WTC11 (cell line): ENCODE results near the gene OR11A1. TPM values are rescaled to one million over a fixed set of nuclear protein-coding genes. Genes with fewer than 3 reads are reported as not detected.
"Not testable (repeated sequence)": the region's sequence is repeated elsewhere in the genome, so short reads cannot be mapped to it uniquely, and the experiment has no call there.

Experiments
- ATAC-seq: fragments of 200-7000 bp; cut with Tn5 transposase; 2 replicates; pipeline ENCODE4 v1.10.0; 2021; ENCODE audit warnings: mild to moderate bottlenecking, moderate library complexity
- CTCF ChIA-PET: fragments of 300-600 bp; sonication (Branson Sonifier 250); formaldehyde crosslinking; loops from one replicate; lab custom pipeline; 2021; ENCODE audit warnings: antibody characterized with exemption; lab: Charles Lee
- POLR2A ChIA-PET: fragments of 350-600 bp; sonication (Branson Sonifier 250); formaldehyde crosslinking; loops from one replicate; lab custom pipeline; 2021; ENCODE audit warnings: antibody characterized with exemption; lab: Charles Lee
- DNase-seq: peaks from one replicate; pipeline ENCODE4 v3.0.0; 2021; ENCODE audit warnings: low spot score
- H3K27ac Mint-ChIP-seq: 2 replicates; pipeline ENCODE4 v1.8.0; 2021; ENCODE audit warnings: mixed read lengths
- H3K27me3 Mint-ChIP-seq: 2 replicates; pipeline ENCODE4 v1.8.0; 2021; ENCODE audit warnings: low read depth, mild to moderate bottlenecking, moderate library complexity, mixed read lengths
- H3K36me3 Mint-ChIP-seq: 2 replicates; pipeline ENCODE4 v1.8.0; 2021; ENCODE audit warnings: mixed read lengths
- H3K4me1 Mint-ChIP-seq: 2 replicates; pipeline ENCODE4 v1.8.0; 2022; ENCODE audit warnings: mixed read lengths
- H3K4me3 Mint-ChIP-seq: 2 replicates; pipeline ENCODE4 v1.8.0; 2021; ENCODE audit warnings: mild to moderate bottlenecking, moderate library complexity, mixed read lengths
- H3K9me3 Mint-ChIP-seq: 2 replicates; pipeline ENCODE4 v1.8.0; 2021; ENCODE audit warnings: mixed read lengths
- CREB1 ChIP-seq: sonication (generic); formaldehyde crosslinking; IDR thresholded peaks from 2 replicates; pipeline ENCODE4 v1.8.0; 2023; ENCODE audit warnings: mild to moderate bottlenecking, missing genetic modification reagents
- CREM ChIP-seq: sonication (generic); formaldehyde crosslinking; IDR thresholded peaks from 2 replicates; pipeline ENCODE4 v1.8.1; 2022; ENCODE audit warnings: mild to moderate bottlenecking, missing genetic modification reagents, moderate library complexity
- ESRRA ChIP-seq: sonication (generic); formaldehyde crosslinking; IDR thresholded peaks from 2 replicates; pipeline ENCODE4 v1.8.1; 2022; ENCODE audit warnings: mild to moderate bottlenecking, missing genetic modification reagents, borderline replicate concordance
- GABPB1 ChIP-seq: sonication (generic); formaldehyde crosslinking; IDR thresholded peaks from 2 replicates; pipeline ENCODE4 v1.8.1; 2023; ENCODE audit warnings: mild to moderate bottlenecking, missing genetic modification reagents
- MXD4 ChIP-seq: fragments of 250-450 bp; sonication (Bioruptor Pico); IDR thresholded peaks from 2 replicates; pipeline ENCODE4 v1.8.0; 2021; ENCODE audit warnings: mild to moderate bottlenecking, moderate library complexity, borderline replicate concordance
- PRRX2 ChIP-seq: fragments of 250-450 bp; sonication (Bioruptor Pico); IDR thresholded peaks from 2 replicates; pipeline ENCODE4 v1.8.0; 2021; ENCODE audit warnings: mild to moderate bottlenecking
- RELA ChIP-seq: sonication (generic); formaldehyde crosslinking; IDR thresholded peaks from 2 replicates; pipeline ENCODE4 v1.8.1; 2022; ENCODE audit warnings: missing genetic modification reagents, mild to moderate bottlenecking, borderline replicate concordance
- TCF7 ChIP-seq: sonication (generic); formaldehyde crosslinking; IDR thresholded peaks from 2 replicates; pipeline ENCODE4 v1.8.0; 2022; ENCODE audit warnings: mild to moderate bottlenecking, low read depth, missing genetic modification reagents, moderate library complexity
- TEAD1 ChIP-seq: sonication (generic); formaldehyde crosslinking; IDR thresholded peaks from 2 replicates; pipeline ENCODE4 v1.8.0; 2022; ENCODE audit warnings: mild to moderate bottlenecking, missing genetic modification reagents
- TEAD4 ChIP-seq: sonication (generic); formaldehyde crosslinking; IDR thresholded peaks from 2 replicates; pipeline ENCODE4 v1.8.0; 2022; ENCODE audit warnings: mild to moderate bottlenecking, missing genetic modification reagents
- ZNF423 ChIP-seq: fragments of 250-450 bp; sonication (Bioruptor Pico); IDR thresholded peaks from 2 replicates; pipeline ENCODE4 v2.1.2; 2022; ENCODE audit warnings: mild to moderate bottlenecking, moderate library complexity
- total RNA-seq: library from RNA; stranded (reverse); gene quantifications from 3 replicates; pipeline ENCODE4 v1.2.3, GENCODE V29; 2021
- TF ChIP-seq, protein P1 (sequence below): sonication (generic); formaldehyde crosslinking; IDR thresholded peaks from 2 replicates; pipeline ENCODE4 v1.8.1; 2023; ENCODE audit warnings: mild to moderate bottlenecking, missing genetic modification reagents, moderate library complexity
- TF ChIP-seq, protein P2 (sequence below): sonication (generic); formaldehyde crosslinking; IDR thresholded peaks from 2 replicates; pipeline ENCODE4 v1.8.0; 2023; ENCODE audit warnings: mild to moderate bottlenecking, missing genetic modification reagents
- TF ChIP-seq, protein P3 (sequence below): fragments of 250-450 bp; sonication (Bioruptor Pico); IDR thresholded peaks from 2 replicates; pipeline ENCODE4 v1.9.0; 2021; ENCODE audit warnings: mild to moderate bottlenecking

The OR11A1 gene
- total RNA-seq, 1 experiment from 2014 or later, result not detected

DNA sequence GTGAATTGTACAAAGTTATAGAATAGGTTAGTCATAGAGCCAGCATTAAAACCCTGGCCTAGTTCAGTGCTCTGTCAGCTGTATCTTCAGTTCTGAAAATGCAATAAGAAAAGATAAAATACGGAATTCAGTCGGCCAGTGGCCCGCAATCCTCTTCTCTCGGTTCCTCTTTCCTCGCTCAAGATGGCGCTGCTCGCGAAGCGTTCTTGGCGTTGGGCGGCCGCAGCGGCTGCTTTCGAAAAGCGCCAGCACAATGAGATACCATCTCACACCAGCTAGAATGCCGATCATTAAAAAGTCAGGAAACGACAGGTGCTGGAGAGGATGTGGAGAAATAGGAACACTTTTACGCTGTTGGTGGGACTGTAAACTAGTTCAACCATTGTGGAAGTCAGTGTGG lies 20.1 kb downstream of the OR11A1 start:
- H3K36me3 Mint-ChIP-seq, H3K4me3 Mint-ChIP-seq, H3K27me3 Mint-ChIP-seq, POLR2A ChIA-PET, H3K9me3 Mint-ChIP-seq, H3K4me1 Mint-ChIP-seq, H3K27ac Mint-ChIP-seq: not testable (repeated sequence)
- peak; percentile 59 for ATAC-seq
- CTCF ChIA-PET, result interaction anchor here (1.0 to 1.6 kb wide), 4 partner anchors 61 to 153 kb away, joined by 3 to 11 read pairs (median 4); no protein-coding TSS in a partner anchor
- peak; percentile 53 for DNase-seq

DNA sequence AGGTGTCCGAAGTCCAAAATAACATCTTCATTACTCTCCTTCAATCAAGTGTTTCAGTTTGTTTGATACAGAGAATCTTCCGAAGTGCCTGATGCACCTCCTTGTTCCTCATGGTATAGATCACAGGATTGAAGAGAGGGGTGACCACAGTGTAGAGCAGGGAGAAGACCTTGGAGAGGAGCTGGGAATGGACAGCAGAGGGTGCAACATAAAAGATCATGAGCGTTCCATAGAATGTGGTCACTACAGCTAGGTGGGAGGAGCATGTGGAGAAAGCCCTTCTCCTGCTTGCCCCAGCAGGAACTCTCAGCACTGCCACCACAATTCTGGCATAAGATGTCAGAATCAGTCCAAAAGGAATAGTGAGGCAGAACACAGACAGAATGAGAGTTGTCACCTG lies 30.2 kb downstream of the OR11A1 start:
- H3K4me3 Mint-ChIP-seq, result no peak overlapping the region
- peaks cover 13% of the 10 kb centered on the region for H3K4me1 Mint-ChIP-seq
- peaks cover 3% of the 10 kb centered on the region; the same call in 1 of the 2 replicates for H3K27me3 Mint-ChIP-seq
- H3K9me3 Mint-ChIP-seq, result 0 out of 2 replicates have a peak, but pooled peaks cover 6% of the 10 kb centered on the region
- no peak overlapping the region for H3K27ac Mint-ChIP-seq
- ChIA-PET POLR2A (no interaction called here), CTCF (interaction anchor here (0.9 kb wide), 1 partner anchor 162 kb away, joined by 4 read pairs; no protein-coding TSS in a partner anchor)
- no peaks in the 10 kb centered on the region for H3K36me3 Mint-ChIP-seq
- no peak; the same call in 1 of the 2 replicates for ATAC-seq
- no peak for TF ChIP-seq TCF7 (CRISPR knock-in tag)
- no peak for TF ChIP-seq TEAD1
- no peak for TF ChIP-seq ZNF423 (CRISPR knock-in tag)
- TF ChIP-seq, protein P1, sequence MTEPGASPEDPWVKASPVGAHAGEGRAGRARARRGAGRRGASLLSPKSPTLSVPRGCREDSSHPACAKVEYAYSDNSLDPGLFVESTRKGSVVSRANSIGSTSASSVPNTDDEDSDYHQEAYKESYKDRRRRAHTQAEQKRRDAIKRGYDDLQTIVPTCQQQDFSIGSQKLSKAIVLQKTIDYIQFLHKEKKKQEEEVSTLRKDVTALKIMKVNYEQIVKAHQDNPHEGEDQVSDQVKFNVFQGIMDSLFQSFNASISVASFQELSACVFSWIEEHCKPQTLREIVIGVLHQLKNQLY (CRISPR knock-in tag), result no peak
- TF ChIP-seq, protein P2, sequence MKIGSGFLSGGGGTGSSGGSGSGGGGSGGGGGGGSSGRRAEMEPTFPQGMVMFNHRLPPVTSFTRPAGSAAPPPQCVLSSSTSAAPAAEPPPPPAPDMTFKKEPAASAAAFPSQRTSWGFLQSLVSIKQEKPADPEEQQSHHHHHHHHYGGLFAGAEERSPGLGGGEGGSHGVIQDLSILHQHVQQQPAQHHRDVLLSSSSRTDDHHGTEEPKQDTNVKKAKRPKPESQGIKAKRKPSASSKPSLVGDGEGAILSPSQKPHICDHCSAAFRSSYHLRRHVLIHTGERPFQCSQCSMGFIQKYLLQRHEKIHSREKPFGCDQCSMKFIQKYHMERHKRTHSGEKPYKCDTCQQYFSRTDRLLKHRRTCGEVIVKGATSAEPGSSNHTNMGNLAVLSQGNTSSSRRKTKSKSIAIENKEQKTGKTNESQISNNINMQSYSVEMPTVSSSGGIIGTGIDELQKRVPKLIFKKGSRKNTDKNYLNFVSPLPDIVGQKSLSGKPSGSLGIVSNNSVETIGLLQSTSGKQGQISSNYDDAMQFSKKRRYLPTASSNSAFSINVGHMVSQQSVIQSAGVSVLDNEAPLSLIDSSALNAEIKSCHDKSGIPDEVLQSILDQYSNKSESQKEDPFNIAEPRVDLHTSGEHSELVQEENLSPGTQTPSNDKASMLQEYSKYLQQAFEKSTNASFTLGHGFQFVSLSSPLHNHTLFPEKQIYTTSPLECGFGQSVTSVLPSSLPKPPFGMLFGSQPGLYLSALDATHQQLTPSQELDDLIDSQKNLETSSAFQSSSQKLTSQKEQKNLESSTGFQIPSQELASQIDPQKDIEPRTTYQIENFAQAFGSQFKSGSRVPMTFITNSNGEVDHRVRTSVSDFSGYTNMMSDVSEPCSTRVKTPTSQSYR (CRISPR knock-in tag), result no peak
- TF ChIP-seq CREB1 (CRISPR knock-in tag), result no peak
- TF ChIP-seq, protein P3, sequence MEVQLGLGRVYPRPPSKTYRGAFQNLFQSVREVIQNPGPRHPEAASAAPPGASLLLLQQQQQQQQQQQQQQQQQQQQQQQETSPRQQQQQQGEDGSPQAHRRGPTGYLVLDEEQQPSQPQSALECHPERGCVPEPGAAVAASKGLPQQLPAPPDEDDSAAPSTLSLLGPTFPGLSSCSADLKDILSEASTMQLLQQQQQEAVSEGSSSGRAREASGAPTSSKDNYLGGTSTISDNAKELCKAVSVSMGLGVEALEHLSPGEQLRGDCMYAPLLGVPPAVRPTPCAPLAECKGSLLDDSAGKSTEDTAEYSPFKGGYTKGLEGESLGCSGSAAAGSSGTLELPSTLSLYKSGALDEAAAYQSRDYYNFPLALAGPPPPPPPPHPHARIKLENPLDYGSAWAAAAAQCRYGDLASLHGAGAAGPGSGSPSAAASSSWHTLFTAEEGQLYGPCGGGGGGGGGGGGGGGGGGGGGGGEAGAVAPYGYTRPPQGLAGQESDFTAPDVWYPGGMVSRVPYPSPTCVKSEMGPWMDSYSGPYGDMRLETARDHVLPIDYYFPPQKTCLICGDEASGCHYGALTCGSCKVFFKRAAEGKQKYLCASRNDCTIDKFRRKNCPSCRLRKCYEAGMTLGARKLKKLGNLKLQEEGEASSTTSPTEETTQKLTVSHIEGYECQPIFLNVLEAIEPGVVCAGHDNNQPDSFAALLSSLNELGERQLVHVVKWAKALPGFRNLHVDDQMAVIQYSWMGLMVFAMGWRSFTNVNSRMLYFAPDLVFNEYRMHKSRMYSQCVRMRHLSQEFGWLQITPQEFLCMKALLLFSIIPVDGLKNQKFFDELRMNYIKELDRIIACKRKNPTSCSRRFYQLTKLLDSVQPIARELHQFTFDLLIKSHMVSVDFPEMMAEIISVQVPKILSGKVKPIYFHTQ, result no peak
- TF ChIP-seq GABPB1 (CRISPR knock-in tag), result no peak
- no peak for TF ChIP-seq CREM
- TF ChIP-seq TEAD4, result no peak
- TF ChIP-seq MXD4 (CRISPR knock-in tag), result no peak
- DNase-seq, result no peak

DNA sequence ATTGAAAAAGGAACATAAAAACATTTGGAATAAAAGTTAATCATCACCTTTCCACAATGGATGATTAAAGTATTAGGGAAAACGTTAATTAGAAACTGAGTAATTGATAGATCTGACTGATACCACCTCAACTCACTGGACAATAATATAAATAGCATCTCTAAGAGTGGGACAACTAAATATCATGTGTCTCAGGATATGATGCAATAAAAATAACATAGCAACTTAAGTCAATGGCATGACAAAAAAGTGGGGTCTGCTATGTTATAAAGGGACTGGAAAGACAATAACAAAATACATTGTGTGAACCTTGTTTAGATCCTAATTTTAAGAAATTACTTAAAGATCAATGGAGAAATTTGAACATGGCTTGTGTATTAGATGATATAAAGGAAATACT lies 31.8 kb downstream of the OR11A1 start:
- POLR2A ChIA-PET, result no interaction called here
- DNase-seq, result no peak
- H3K4me3 Mint-ChIP-seq, result no peak overlapping the region
- CTCF ChIA-PET, result interaction anchor here (1.2 kb wide), 1 partner anchor 164 kb away, joined by 3 read pairs; no protein-coding TSS in a partner anchor
- no peak overlapping the region for H3K27ac Mint-ChIP-seq
- TF ChIP-seq TCF7 (CRISPR knock-in tag), result no peak
- no peak for TF ChIP-seq PRRX2 (CRISPR knock-in tag)
- no peak for TF ChIP-seq ESRRA (CRISPR knock-in tag)
- TF ChIP-seq RELA (CRISPR knock-in tag), result no peak
- no peak for TF ChIP-seq MXD4 (CRISPR knock-in tag)
- TF ChIP-seq, all 79 proteins: peak for 0
- Mint-ChIP-seq H3K9me3 (peaks cover 13% of the 10 kb centered on the region), H3K4me1 (peaks cover 13% of the 10 kb centered on the region), H3K36me3 (no peaks in the 10 kb centered on the region), H3K27me3 (no peaks in the 10 kb centered on the region)
- no peak for ATAC-seq
